GM19438 (cell line): Measurements from ENCODE around the gene DROSHA.
"Not testable (repeated sequence)": the region's sequence is repeated elsewhere in the genome, so short reads cannot be mapped to it uniquely, and the experiment has no call there.

ENCODE experiments used
- ATAC-seq: cut with Tn5 transposase; IDR thresholded peaks from one replicate; pipeline ENCODE4 v1.9.1; 2021; ENCODE audit warnings: low read depth; ENCODE audit not compliant: unreplicated experiment

Gene DROSHA

GRCh38 chr5:31385774-31386537 is 145.9 kb downstream of the DROSHA start:
- ATAC-seq: no peak

- no peak for ATAC-seq
Observed at GRCh38 chr5:31383734-31384133, 148.2 kb downstream of the DROSHA start.

- ATAC-seq: no peak
Observed at GRCh38 chr5:31382051-31382878, 149.6 kb downstream of the DROSHA start.

GRCh38 chr5:31381299-31381698 is 150.6 kb downstream of the DROSHA start:
- no peak for ATAC-seq

- ATAC-seq: no peak
Observed at GRCh38 chr5:31380049-31380448, 151.8 kb downstream of the DROSHA start.

- ATAC-seq: no peak
Observed at GRCh38 chr5:31378838-31379237, 153.1 kb downstream of the DROSHA start.

- ATAC-seq: no peak
Observed at GRCh38 chr5:31378136-31378535, 153.8 kb downstream of the DROSHA start.

GRCh38 chr5:31377274-31377946 is 154.5 kb downstream of the DROSHA start:
- ATAC-seq: no peak

GRCh38 chr5:31375999-31376720 is 155.7 kb downstream of the DROSHA start:
- no peak for ATAC-seq

GRCh38 chr5:31372124-31372523 is 159.8 kb downstream of the DROSHA start:
- no peak for ATAC-seq

GRCh38 chr5:31366941-31367340 is 165.0 kb downstream of the DROSHA start:
- no peak for ATAC-seq

GRCh38 chr5:31365776-31366175 is 166.1 kb downstream of the DROSHA start:
- no peak for ATAC-seq

- ATAC-seq: no peak
Observed at GRCh38 chr5:31364881-31365636, 166.8 kb downstream of the DROSHA start.

- no peak for ATAC-seq
Observed at GRCh38 chr5:31362931-31363568, 168.8 kb downstream of the DROSHA start.

GRCh38 chr5:31362529-31362900 is 169.4 kb downstream of the DROSHA start:
- no peak for ATAC-seq

- ATAC-seq: not testable (repeated sequence)
Observed at GRCh38 chr5:31361704-31362528, 170.0 kb downstream of the DROSHA start.

GRCh38 chr5:31361234-31361633 is 170.7 kb downstream of the DROSHA start:
- no peak for ATAC-seq

GRCh38 chr5:31359839-31360238 is 172.1 kb downstream of the DROSHA start:
- no peak for ATAC-seq

GRCh38 chr5:31357038-31357437 is 174.9 kb downstream of the DROSHA start:
- ATAC-seq: no peak
